Mesenchymal stem cell (in vitro differentiated cells and primary cell): ENCODE results near the gene MUCL3.
"Not testable (repeated sequence)": the region's sequence is repeated elsewhere in the genome, so short reads cannot be mapped to it uniquely, and the experiment has no call there.

Experiments
- DNase-seq: peaks from one replicate; pipeline ENCODE4 v3.0.0-alpha.2; 2013
- H2AFZ ChIP-seq: one replicate; pipeline ENCODE4 v1.6.1; 2013; ENCODE audit warnings: low read depth, mild to moderate bottlenecking, control low read depth, inconsistent platforms, low read length, moderate library complexity
- H2AK5ac ChIP-seq: 2 replicates; pipeline ENCODE4 v1.6.1; 2013; ENCODE audit warnings: low read length, moderate library complexity, mild to moderate bottlenecking, inconsistent platforms; ENCODE audit not compliant: severe bottlenecking
- H2BK120ac ChIP-seq: one replicate; pipeline ENCODE4 v1.6.1; 2013; ENCODE audit warnings: low read depth, mild to moderate bottlenecking, inconsistent platforms, low read length, moderate library complexity
- H2BK12ac ChIP-seq, 2 experiments: one replicate each; pipeline ENCODE4 v1.6.1; 2013; ENCODE audit warnings: inconsistent platforms in 2 of 2, low read length in 2 of 2, mild to moderate bottlenecking in 2 of 2, moderate library complexity in 2 of 2, control low read depth in 1 of 2
- H2BK15ac ChIP-seq: one replicate; pipeline ENCODE4 v1.6.1; 2013; ENCODE audit warnings: mild to moderate bottlenecking, low read depth, inconsistent platforms; ENCODE audit not compliant: poor library complexity, severe bottlenecking
- H2BK5ac ChIP-seq: 2 replicates; pipeline ENCODE4 v1.6.1; 2013; ENCODE audit warnings: low read depth, mild to moderate bottlenecking, low read length, control low read depth, inconsistent platforms; ENCODE audit not compliant: poor library complexity, severe bottlenecking
- H3K14ac ChIP-seq, 2 experiments: one replicate each; pipeline ENCODE4 v1.6.1; 2013; ENCODE audit warnings: inconsistent platforms in 2 of 2, low read length in 2 of 2, control low read depth in 1 of 2, mild to moderate bottlenecking in 1 of 2, moderate library complexity in 1 of 2
- H3K18ac ChIP-seq, 2 experiments: one replicate each; pipeline ENCODE4 v1.6.1; 2013; ENCODE audit warnings: inconsistent platforms in 2 of 2, low read length in 2 of 2, control low read depth in 1 of 2, low read depth in 1 of 2, mild to moderate bottlenecking in 1 of 2
- H3K23ac ChIP-seq, 2 experiments: one replicate each; pipeline ENCODE4 v1.6.1; 2013; ENCODE audit warnings: inconsistent platforms in 2 of 2, low read length in 2 of 2, mild to moderate bottlenecking in 2 of 2, moderate library complexity in 2 of 2, control low read depth in 1 of 2
- H3K27ac ChIP-seq: 2 replicates; pipeline ENCODE4 v1.5.1; 2013; ENCODE audit warnings: mild to moderate bottlenecking, moderate library complexity, low read length, control low read depth, inconsistent platforms; ENCODE audit not compliant: poor library complexity, severe bottlenecking
- H3K27me3 ChIP-seq, 2 experiments: 2 replicates each; pipeline versions ENCODE4 v1.6.1 to v1.7.0; 2013; ENCODE audit warnings: low read length in 2 of 2, mild to moderate bottlenecking in 2 of 2, moderate library complexity in 2 of 2, control low read depth in 1 of 2, inconsistent platforms in 1 of 2; ENCODE audit not compliant: control insufficient read depth in 1 of 2, insufficient read depth in 1 of 2
- H3K36me3 ChIP-seq, 2 experiments: 2 replicates each; pipeline versions ENCODE4 v1.6.1 to v1.7.0; 2013; ENCODE audit warnings: low read length in 2 of 2, control low read depth in 1 of 2, inconsistent platforms in 1 of 2, low read depth in 1 of 2, mild to moderate bottlenecking in 1 of 2; ENCODE audit not compliant: insufficient read depth in 2 of 2, control insufficient read depth in 1 of 2
- H3K4ac ChIP-seq, 2 experiments: one replicate each; pipeline ENCODE4 v1.6.1; 2013; ENCODE audit warnings: inconsistent platforms in 2 of 2, low read length in 2 of 2, mild to moderate bottlenecking in 2 of 2, moderate library complexity in 2 of 2, control low read depth in 1 of 2, low read depth in 1 of 2
- H3K4me1 ChIP-seq: 2 replicates; pipeline ENCODE4 v1.6.1; 2013; ENCODE audit warnings: low read depth, low read length, control low read depth; ENCODE audit not compliant: control insufficient read depth, insufficient read depth
- H3K4me2 ChIP-seq: 2 replicates; pipeline ENCODE4 v1.6.1; 2013; ENCODE audit warnings: low read length, mild to moderate bottlenecking, inconsistent platforms; ENCODE audit not compliant: poor library complexity, severe bottlenecking
- H3K4me3 ChIP-seq, 2 experiments: 2 replicates each; pipeline versions ENCODE4 v1.5.1 to v1.7.0; 2013; ENCODE audit warnings: low read length in 2 of 2, mild to moderate bottlenecking in 2 of 2, control low read depth in 1 of 2, low read depth in 1 of 2; ENCODE audit not compliant: insufficient read depth in 1 of 2
- H3K79me1 ChIP-seq: replicated peaks from 2 replicates; pipeline ENCODE4 v1.6.1; 2013; ENCODE audit warnings: mild to moderate bottlenecking, control low read depth, low read length, inconsistent platforms; ENCODE audit not compliant: poor library complexity, severe bottlenecking
- H3K9ac ChIP-seq: 2 replicates; pipeline ENCODE4 v1.7.0; 2013; ENCODE audit warnings: mild to moderate bottlenecking, low read length, moderate library complexity
- H3K9me3 ChIP-seq: 2 replicates; pipeline ENCODE4 v1.7.0; 2013; ENCODE audit warnings: mild to moderate bottlenecking, low read length; ENCODE audit not compliant: control insufficient read depth
- H4K8ac ChIP-seq: one replicate; pipeline ENCODE4 v1.6.1; 2013; ENCODE audit warnings: inconsistent platforms, mild to moderate bottlenecking, low read length, moderate library complexity
- H4K91ac ChIP-seq: one replicate; pipeline ENCODE4 v1.6.1; 2013; ENCODE audit warnings: mild to moderate bottlenecking, low read length, inconsistent platforms
- WGBS: methylation state at CpG from one replicate; pipeline ENCODE4 v1.1.7; 2013; ENCODE audit warnings: mixed read lengths; 5-methylcytosine and 5-hydroxymethylcytosine counted together

MUCL3 gene

GRCh38 chr6:30903236-30903635, 37.5 kb upstream of the MUCL3 start:
- no peaks in the 10 kb centered on the region for H3K79me1 ChIP-seq
- no peak overlapping the region for H3K23ac ChIP-seq
- H3K4me2 ChIP-seq, result no peak overlapping the region
- H3K4me3 ChIP-seq, result no peak overlapping the region
- no peak overlapping the region for H2AK5ac ChIP-seq
- no peak overlapping the region for H3K14ac ChIP-seq
- WGBS, result 89% methylated on average over 3 of the region's 4 CpGs
- no peak overlapping the region for H3K18ac ChIP-seq
- H3K27me3 ChIP-seq, result no peaks in the 10 kb centered on the region
- H3K9me3 ChIP-seq, result no peaks in the 10 kb centered on the region
- H2BK120ac ChIP-seq, result no peak overlapping the region
- H3K9ac ChIP-seq, result no peak overlapping the region
- H3K4me1 ChIP-seq, result peaks cover 3% of the 10 kb centered on the region
- no peak overlapping the region for H3K4ac ChIP-seq
- H3K36me3 ChIP-seq, result peaks cover 15 to 21% of the 10 kb centered on the region in 2 experiments
- no peak overlapping the region for H2BK5ac ChIP-seq
- H4K8ac ChIP-seq, result no peak overlapping the region
- H3K27ac ChIP-seq, result no peak overlapping the region
- H2AFZ ChIP-seq, result no peak overlapping the region
- H2BK12ac ChIP-seq, result no peak overlapping the region
- no peak overlapping the region for H2BK15ac ChIP-seq
- no peak overlapping the region for H4K91ac ChIP-seq
- DNase-seq, result no peak

- not testable (repeated sequence) for H3K4ac ChIP-seq, DNase-seq, H2BK120ac ChIP-seq, H3K27me3 ChIP-seq, H3K9me3 ChIP-seq, H2AK5ac ChIP-seq, H3K14ac ChIP-seq, H2BK12ac ChIP-seq, H3K27ac ChIP-seq, H3K18ac ChIP-seq, H2BK5ac ChIP-seq, H2BK15ac ChIP-seq, H4K91ac ChIP-seq, H3K4me1 ChIP-seq, H3K23ac ChIP-seq
- Histone ChIP-seq H3K79me1 (peaks cover 13% of the 10 kb centered on the region), H3K4me2 (peak overlapping the region; percentile 59), H4K8ac (peak overlapping the region; percentile 55), H3K4me3 (peak overlapping the region; percentile 54 to 96), H3K9ac (peak overlapping the region; percentile 94), H2AFZ (peak overlapping the region; percentile 79), H3K36me3 (peaks cover 26 to 29% of the 10 kb centered on the region in 2 experiments)
- 72% methylated on average over 16 of the region's 16 CpGs for WGBS
These were observed 33.4 kb upstream of the MUCL3 start for GRCh38 chr6:30907290-30907757.

- WGBS, result under 1% methylated on average over 48 of the region's 49 CpGs
- DNase-seq, result peak; percentile 99
- Histone ChIP-seq H3K18ac (peak within 1 kb of the TSS; percentile 28 to 64), H2BK15ac (peak within 1 kb of the TSS; percentile 13), H2BK12ac (no peak within 1 kb of the TSS), H3K4ac (peak within 1 kb of the TSS in 1 of 2 experiments; percentile 13), H3K9me3 (no peaks in the 10 kb centered on the region), H2AFZ (peak within 1 kb of the TSS; percentile 79), H4K8ac (peak within 1 kb of the TSS; percentile 55), H2BK120ac (no peak within 1 kb of the TSS), H3K9ac (peak within 1 kb of the TSS; percentile 94), H4K91ac (no peak within 1 kb of the TSS), H3K14ac (no peak within 1 kb of the TSS), H3K27ac (peak within 1 kb of the TSS; percentile 58), H3K4me2 (peak within 1 kb of the TSS; percentile 60), H3K36me3 (peaks cover 29 to 35% of the 10 kb centered on the region in 2 experiments), H3K27me3 (no peaks in the 10 kb centered on the region), H3K23ac (peak within 1 kb of the TSS in 1 of 2 experiments; percentile 26), H3K79me1 (peaks cover 13% of the 10 kb centered on the region), H2AK5ac (no peak within 1 kb of the TSS), H3K4me1 (peaks cover 10% of the 10 kb centered on the region), H2BK5ac (no peak within 1 kb of the TSS), H3K4me3 (peak within 1 kb of the TSS; percentile 74 to 96)
These were observed 32.8 kb upstream of the MUCL3 start, which contains the start of gene GTF2H4 for GRCh38 chr6:30907758-30908591. Gene GTF2H4 (plus strand): TSS chr6:30908207.

GRCh38 chr6:30908700-30909099, 32.1 kb upstream of the MUCL3 start:
- H3K4me1 ChIP-seq, result peaks cover 12% of the 10 kb centered on the region
- no peak overlapping the region for H2BK120ac ChIP-seq
- peak overlapping the region in 1 of 2 experiments; percentile 13 for H3K4ac ChIP-seq
- no peak overlapping the region for H3K14ac ChIP-seq
- H4K8ac ChIP-seq, result no peak overlapping the region
- peaks cover 13% of the 10 kb centered on the region for H3K79me1 ChIP-seq
- no peak overlapping the region for H2BK12ac ChIP-seq
- H2BK5ac ChIP-seq, result no peak overlapping the region
- H3K4me3 ChIP-seq, result peak overlapping the region; percentile 74 to 96
- H2AFZ ChIP-seq, result no peak overlapping the region
- H3K27ac ChIP-seq, result no peak overlapping the region
- no peak for DNase-seq
- no peaks in the 10 kb centered on the region for H3K27me3 ChIP-seq
- H4K91ac ChIP-seq, result no peak overlapping the region
- H3K36me3 ChIP-seq, result peaks cover 32 to 40% of the 10 kb centered on the region in 2 experiments
- H3K9me3 ChIP-seq, result no peaks in the 10 kb centered on the region
- no peak overlapping the region for H2BK15ac ChIP-seq
- H3K9ac ChIP-seq, result peak overlapping the region; percentile 94
- H3K23ac ChIP-seq, result peak overlapping the region in 1 of 2 experiments; percentile 26
- WGBS, result 55% methylated on average over 2 of the region's 2 CpGs
- H3K18ac ChIP-seq, result no peak overlapping the region
- no peak overlapping the region for H2AK5ac ChIP-seq
- peak overlapping the region; percentile 60 for H3K4me2 ChIP-seq
